Measurements from ENCODE around the gene LRRC17.

The LRRC17 gene

DNA sequence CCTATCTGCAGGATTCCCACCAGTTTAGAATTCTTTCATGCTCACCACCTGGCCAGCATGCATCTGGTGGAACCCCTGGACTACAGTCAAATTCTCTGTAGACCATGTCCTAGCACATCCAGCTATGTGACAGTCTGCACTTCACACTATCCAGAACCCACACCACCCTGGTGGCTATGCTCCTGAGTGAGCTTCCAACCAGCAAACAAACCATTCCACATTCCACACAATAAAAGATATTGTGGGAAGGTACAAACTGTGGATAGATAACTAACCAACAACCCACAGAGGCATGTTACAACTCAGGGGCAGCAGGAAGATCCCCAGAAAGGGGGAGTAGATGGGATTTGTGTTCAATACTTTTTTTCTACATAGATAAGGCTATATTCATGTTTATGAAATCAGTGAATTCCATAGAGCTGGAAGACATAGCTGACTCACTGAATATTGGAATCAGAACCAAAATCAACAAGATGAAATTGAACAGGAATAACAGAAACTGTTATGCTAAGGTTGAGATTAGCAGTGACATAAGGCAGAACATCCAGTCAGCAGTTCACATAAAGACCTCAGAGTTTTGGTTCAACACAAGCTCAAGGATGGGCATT is 72.5 kb downstream of the LRRC17 start:
- no peak for DNase-seq (ENCODE audit: low read depth in 2 of 2, low spot score in 1 of 2)

DNA sequence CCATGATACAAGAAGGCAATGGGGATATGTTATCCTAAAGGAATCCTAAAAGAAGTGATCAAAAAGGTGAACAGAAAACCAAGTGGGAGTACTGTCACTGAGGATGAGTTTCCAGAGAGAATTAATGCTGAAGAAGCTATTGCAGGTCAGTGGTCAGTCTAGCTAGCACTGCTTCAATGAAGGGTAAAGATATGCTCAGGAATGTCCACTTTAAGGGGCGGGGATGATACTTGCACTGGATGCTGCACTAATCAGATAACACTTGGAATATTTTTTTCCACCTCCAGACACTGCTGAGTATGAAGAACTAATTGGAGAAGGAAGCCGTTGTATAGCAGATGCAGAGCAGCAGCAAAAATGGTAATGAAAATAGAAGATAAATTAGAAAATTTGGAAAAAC is 75.3 kb downstream of the LRRC17 start:
- no peak for DNase-seq (ENCODE audit: low read depth in 2 of 2, low spot score in 1 of 2)

DNA sequence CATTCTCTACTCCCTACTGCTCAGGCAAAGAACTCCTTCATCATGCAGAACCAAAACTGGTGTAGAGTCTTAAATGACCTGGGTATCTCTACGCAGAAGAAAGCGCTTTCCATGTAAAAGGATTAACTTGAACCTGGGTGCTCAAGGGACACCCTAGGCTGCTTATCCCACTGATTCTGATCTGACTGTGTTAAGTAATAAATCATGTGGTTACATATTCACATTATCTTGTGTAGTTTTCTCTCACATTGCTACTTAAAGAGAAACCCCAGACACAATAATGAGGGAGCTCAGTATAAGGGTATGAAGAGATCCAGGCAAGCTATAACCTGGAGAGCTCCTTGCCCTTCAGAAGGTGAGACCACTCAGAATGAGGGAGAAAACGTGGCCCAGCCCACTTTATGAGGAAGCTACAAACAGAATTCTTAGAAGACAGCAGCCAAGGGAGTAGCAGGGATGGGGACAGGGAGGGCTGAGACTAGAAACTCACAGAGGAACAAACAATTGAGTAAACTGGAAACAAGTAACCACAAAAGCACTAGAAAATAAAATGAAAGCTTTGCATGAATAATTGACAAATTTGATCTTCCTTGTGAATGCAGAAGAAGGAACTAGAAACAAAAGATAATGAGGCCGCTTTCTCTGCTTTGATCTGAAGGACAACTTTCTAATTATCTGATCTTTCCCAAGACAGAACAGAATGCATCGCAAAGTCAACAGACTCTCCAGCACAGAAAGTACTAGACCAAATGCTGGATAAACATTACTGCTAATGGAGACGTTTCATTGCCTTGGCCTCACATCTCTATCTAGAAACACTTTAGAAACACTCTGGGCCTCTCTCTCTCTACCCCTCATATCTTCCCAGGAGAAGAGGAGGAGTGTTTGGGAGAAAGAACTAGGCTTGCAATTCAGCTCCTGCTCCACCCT is 76.1 kb downstream of the LRRC17 start:
- no peak for DNase-seq (ENCODE audit: low read depth in 2 of 2, low spot score in 1 of 2)

DNA sequence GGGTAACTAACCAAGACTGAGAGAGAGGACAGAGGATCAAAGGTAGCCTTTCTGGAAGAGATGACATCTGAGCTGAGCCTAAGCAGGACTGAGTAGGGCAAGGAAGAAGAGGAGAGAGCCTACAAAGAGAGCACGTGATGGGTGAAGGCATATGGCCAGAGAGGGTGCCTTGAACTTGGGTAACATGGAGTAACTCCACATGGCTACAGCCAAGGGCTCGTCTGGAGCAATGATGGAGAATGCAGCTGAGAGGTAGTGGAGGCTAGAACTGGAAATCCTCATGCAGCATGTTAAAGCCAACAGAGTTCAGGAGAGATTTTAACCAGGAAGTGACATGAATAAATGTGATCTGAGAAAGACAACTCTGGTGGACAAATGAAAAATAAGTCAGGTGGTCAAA is 77.8 kb downstream of the LRRC17 start:
- DNase-seq (ENCODE audit: low read depth in 2 of 2, low spot score in 1 of 2) = no peak

DNA sequence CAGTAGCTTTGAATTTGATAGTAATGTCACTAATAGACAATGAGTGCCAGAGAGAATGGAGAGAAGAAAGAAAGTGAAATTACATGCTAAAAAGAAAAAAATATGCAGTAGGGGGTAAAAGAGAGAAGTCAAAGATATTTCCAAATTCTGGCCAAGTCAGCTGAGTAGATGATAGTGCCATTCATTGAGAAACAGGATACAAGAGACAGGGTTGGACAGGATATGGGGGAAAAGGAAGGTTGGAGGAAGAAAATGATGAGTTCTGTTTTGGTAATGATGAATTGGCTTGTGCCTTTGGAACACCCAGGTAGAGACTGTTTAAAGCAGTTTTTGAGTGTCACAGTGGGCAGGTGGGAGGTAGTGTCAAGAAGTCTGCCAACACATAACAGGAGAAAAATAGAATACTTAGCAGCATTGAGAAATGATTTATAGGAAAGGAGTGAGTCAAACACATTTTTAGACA is 78.3 kb downstream of the LRRC17 start:
- no peak for DNase-seq (ENCODE audit: low read depth in 2 of 2, low spot score in 1 of 2)

DNA sequence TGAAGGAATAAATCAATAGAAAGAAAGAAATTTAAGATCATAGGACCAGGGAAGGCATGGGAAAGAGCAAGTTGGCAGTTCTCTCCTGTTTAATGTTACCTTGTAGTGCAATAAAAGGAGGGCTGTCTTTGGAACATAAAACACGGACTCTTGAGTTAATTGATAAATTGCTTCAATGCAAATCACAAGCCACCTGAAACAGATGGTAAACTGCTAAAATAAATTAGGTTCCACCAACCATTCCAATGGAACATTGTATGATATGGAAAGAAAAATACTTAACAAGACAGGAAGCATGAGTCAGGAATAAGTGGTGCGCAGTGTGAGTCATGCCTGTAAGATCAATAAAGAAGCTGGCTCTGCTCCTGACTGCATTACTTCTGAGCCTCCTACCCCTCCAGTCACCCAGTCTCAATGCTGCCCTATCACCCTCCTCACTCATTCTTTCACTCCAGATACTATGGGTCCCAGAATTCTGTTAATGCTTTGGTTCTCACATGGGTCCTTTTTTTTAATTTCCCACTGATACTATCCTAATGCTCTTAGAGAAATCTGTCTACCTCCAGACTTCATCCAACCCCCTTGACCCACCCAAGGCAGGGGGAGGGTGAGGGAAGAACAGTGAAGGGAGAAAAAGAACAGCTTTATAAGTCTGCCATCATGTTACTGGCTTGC is 78.9 kb downstream of the LRRC17 start:
- no peak for DNase-seq (ENCODE audit: low read depth in 2 of 2, low spot score in 1 of 2)

DNA sequence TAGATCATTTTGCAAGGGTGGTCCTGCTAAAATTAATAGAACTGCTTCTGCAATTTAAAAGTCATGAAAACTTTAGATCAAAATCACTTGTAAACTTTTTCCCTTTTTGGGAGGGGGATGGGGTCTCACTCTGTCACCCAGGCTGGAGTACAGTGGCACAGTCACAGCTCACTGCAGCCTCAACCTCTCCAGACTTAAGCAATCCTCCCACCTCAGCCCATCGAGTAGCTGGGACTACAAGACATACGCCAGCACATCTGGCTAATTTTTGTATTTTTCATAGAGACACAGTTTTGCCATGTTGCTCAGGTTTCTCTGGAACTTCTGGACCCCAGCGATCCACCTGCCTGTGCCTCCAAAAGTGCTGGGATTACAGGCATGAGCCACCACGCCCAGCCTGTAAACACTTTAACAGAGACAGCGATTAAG is 79.7 kb downstream of the LRRC17 start:
- DNase-seq (ENCODE audit: low read depth in 2 of 2, low spot score in 1 of 2) = no peak

DNA sequence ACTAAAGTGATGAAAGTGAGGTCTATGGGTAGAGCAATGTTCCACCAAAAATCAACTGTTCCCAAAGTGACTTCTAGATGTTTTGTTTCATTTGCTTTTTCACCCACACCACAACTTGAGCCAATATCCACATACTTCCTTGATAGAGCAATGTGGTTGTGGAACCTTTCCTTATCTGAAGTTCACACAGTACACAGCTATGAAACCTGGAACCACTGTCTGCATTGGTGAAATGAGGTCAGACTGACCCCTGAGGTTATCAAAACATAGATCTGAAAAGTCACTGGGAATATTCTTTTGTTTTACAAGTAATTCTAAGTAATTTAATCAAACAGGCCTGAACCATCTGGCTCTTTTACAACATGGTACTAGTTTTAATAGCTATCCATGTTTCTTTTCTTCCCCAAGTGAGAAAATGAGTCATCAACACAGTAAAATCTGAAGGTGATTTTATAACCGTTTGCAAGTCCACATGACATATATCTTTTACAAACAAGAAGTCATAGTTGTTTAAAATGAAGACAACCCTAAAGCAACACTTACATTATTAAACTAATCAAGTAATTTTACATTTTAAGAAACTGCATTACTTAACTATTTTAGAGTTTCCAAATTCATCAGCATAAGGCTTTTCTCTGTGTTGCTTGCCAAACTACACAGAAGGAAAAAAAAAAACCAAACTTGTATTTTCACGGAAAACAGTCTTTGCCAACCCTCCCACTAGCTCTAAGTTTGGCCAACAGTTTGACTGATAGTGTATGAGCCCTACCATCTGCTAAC is 80.3 kb downstream of the LRRC17 start:
- no peak for DNase-seq (ENCODE audit: low read depth in 2 of 2, low spot score in 1 of 2)

DNA sequence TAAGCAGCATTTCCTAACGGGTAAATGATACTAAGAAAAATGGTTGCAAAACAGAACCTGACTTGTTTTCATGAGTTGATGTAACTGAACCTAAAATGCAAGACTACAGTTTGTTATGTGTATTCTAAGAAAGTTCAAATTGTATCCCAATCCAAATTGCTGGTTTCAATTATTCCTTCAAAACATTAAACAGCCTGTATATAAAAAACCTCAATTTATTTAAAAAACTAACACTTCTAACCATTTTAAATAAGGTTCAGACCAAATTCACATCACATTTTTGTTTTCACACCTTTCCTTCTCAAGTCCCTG is 80.9 kb downstream of the LRRC17 start:
- no peak for DNase-seq (ENCODE audit: low read depth in 2 of 2, low spot score in 1 of 2)

DNA sequence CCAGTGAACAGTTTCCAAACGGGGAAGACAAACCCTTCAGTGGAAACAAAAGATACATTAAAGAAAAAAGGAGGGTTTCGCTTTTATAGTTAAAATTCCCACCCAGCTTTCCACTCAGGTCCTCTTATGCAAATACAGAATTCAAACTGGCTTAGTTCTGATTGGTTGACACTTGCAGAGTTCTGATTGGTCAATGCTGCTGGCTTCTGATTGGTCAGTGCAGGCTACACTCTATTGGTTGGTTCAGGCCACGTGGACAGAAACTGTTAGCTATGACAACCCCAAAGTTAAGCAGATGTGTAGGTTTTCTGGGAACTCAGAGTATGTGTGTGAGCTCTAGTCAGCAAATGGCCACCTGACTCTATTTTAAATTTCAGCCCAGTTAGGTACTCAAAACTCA is 81.8 kb downstream of the LRRC17 start:
- no peak for DNase-seq (ENCODE audit: low read depth in 2 of 2, low spot score in 1 of 2)
